ENCODE measurements around the gene PTPRN2. TPM values are rescaled to one million over a fixed set of nuclear protein-coding genes. Genes with fewer than 3 reads are reported as not detected.

PTPRN2 gene
- total RNA-seq, 2 donors from 2014 or later = 0.72 to 0.79 TPM

GRCh38 chr7:157604661-157605381, 982.8 kb downstream of the PTPRN2 start:
- DNase-seq (no peak), ATAC-seq (replicated peaks in 1 of 2) (no peak)
- Mint-ChIP-seq H3K9me3 (no peaks in the 10 kb centered on the region), H3K27me3 (ENCODE audit: low read depth) (no peaks in the 10 kb centered on the region), H3K4me3 (no peak overlapping the region), H3K27ac (no peak overlapping the region), H3K36me3 (ENCODE audit: insufficient read depth in 2 of 2) (no peaks in the 10 kb centered on the region), H3K4me1 (ENCODE audit: low read depth) (peaks cover 4% of the 10 kb centered on the region)

- Mint-ChIP-seq H3K9me3 (no peaks in the 10 kb centered on the region), H3K36me3 (ENCODE audit: insufficient read depth in 2 of 2) (no peaks in the 10 kb centered on the region), H3K27ac (no peak overlapping the region), H3K4me1 (ENCODE audit: low read depth) (peaks cover 4% of the 10 kb centered on the region), H3K27me3 (ENCODE audit: low read depth) (no peaks in the 10 kb centered on the region), H3K4me3 (no peak overlapping the region)
- ATAC-seq (replicated peaks in 1 of 2) (no peak), DNase-seq (no peak)
These were observed 983.9 kb downstream of the PTPRN2 start for GRCh38 chr7:157603716-157604115.

GRCh38 chr7:157603005-157603404, 984.6 kb downstream of the PTPRN2 start:
- Mint-ChIP-seq H3K9me3 (no peaks in the 10 kb centered on the region), H3K27ac (no peak overlapping the region), H3K4me1 (ENCODE audit: low read depth) (peaks cover 4% of the 10 kb centered on the region), H3K36me3 (ENCODE audit: insufficient read depth in 2 of 2) (no peaks in the 10 kb centered on the region), H3K27me3 (ENCODE audit: low read depth) (no peaks in the 10 kb centered on the region), H3K4me3 (no peak overlapping the region)
- ATAC-seq (replicated peaks in 1 of 2) = no peak
- no peak for DNase-seq

- H3K9me3 Mint-ChIP-seq = no peaks in the 10 kb centered on the region
- ATAC-seq (replicated peaks in 1 of 2) (no peak), DNase-seq (no peak)
- no peak overlapping the region for H3K4me3 Mint-ChIP-seq
- no peak overlapping the region for H3K27ac Mint-ChIP-seq
- peaks cover 4% of the 10 kb centered on the region for H3K4me1 Mint-ChIP-seq (ENCODE audit: low read depth)
- no peaks in the 10 kb centered on the region for H3K36me3 Mint-ChIP-seq (ENCODE audit: insufficient read depth in 2 of 2)
- H3K27me3 Mint-ChIP-seq (ENCODE audit: low read depth) = no peaks in the 10 kb centered on the region
These were observed 985.0 kb downstream of the PTPRN2 start for GRCh38 chr7:157602581-157602980.

- Mint-ChIP-seq H3K4me3 (no peak overlapping the region), H3K27ac (no peak overlapping the region), H3K27me3 (ENCODE audit: low read depth) (no peaks in the 10 kb centered on the region), H3K9me3 (no peaks in the 10 kb centered on the region), H3K4me1 (ENCODE audit: low read depth) (peaks cover 4% of the 10 kb centered on the region), H3K36me3 (ENCODE audit: insufficient read depth in 2 of 2) (no peaks in the 10 kb centered on the region)
- no peak for DNase-seq
- no peak for ATAC-seq (replicated peaks in 1 of 2)
These were observed 985.5 kb downstream of the PTPRN2 start for GRCh38 chr7:157602156-157602555.

GRCh38 chr7:157601530-157601929, 986.1 kb downstream of the PTPRN2 start:
- Mint-ChIP-seq H3K27ac (no peak overlapping the region), H3K27me3 (ENCODE audit: low read depth) (no peaks in the 10 kb centered on the region), H3K4me1 (ENCODE audit: low read depth) (peaks cover 4% of the 10 kb centered on the region), H3K4me3 (no peak overlapping the region), H3K9me3 (no peaks in the 10 kb centered on the region), H3K36me3 (ENCODE audit: insufficient read depth in 2 of 2) (no peaks in the 10 kb centered on the region)
- DNase-seq (no peak), ATAC-seq (replicated peaks in 1 of 2) (no peak)

- Mint-ChIP-seq H3K36me3 (ENCODE audit: insufficient read depth in 2 of 2) (no peaks in the 10 kb centered on the region), H3K4me1 (ENCODE audit: low read depth) (peaks cover 2% of the 10 kb centered on the region), H3K4me3 (no peak overlapping the region), H3K9me3 (no peaks in the 10 kb centered on the region), H3K27me3 (ENCODE audit: low read depth) (no peaks in the 10 kb centered on the region), H3K27ac (no peak overlapping the region)
- DNase-seq (no peak), ATAC-seq (replicated peaks in 1 of 2) (no peak)
These were observed 988.1 kb downstream of the PTPRN2 start for GRCh38 chr7:157599491-157599890.

- H3K4me1 Mint-ChIP-seq (ENCODE audit: low read depth) = no peaks in the 10 kb centered on the region
- H3K9me3 Mint-ChIP-seq = no peaks in the 10 kb centered on the region
- DNase-seq = no peak
These were observed 990.1 kb downstream of the PTPRN2 start for GRCh38 chr7:157597562-157597961.

GRCh38 chr7:157596881-157597280, 990.7 kb downstream of the PTPRN2 start:
- ATAC-seq (replicated peaks in 1 of 2) = no peak
- Mint-ChIP-seq H3K4me1 (ENCODE audit: low read depth) (no peaks in the 10 kb centered on the region), H3K27ac (no peak overlapping the region), H3K4me3 (no peak overlapping the region), H3K36me3 (ENCODE audit: insufficient read depth in 2 of 2) (no peaks in the 10 kb centered on the region), H3K9me3 (no peaks in the 10 kb centered on the region), H3K27me3 (ENCODE audit: low read depth) (no peaks in the 10 kb centered on the region)
- DNase-seq = no peak

More at GRCh38 chr7:157597562-157597961, 990.1 kb downstream of the PTPRN2 start:
- Mint-ChIP-seq H3K4me3 (no peak overlapping the region), H3K27me3 (ENCODE audit: low read depth) (no peaks in the 10 kb centered on the region), H3K36me3 (ENCODE audit: insufficient read depth in 2 of 2) (no peaks in the 10 kb centered on the region), H3K27ac (no peak overlapping the region)
- no peak for ATAC-seq (replicated peaks in 1 of 2)

- no peaks in the 10 kb centered on the region for H3K9me3 Mint-ChIP-seq
- DNase-seq (no peak), ATAC-seq (replicated peaks in 1 of 2) (no peak)
- no peaks in the 10 kb centered on the region for H3K27me3 Mint-ChIP-seq (ENCODE audit: low read depth)
- no peaks in the 10 kb centered on the region for H3K4me1 Mint-ChIP-seq (ENCODE audit: low read depth)
- no peak overlapping the region for H3K27ac Mint-ChIP-seq
- H3K36me3 Mint-ChIP-seq (ENCODE audit: insufficient read depth in 2 of 2) = no peaks in the 10 kb centered on the region
- H3K4me3 Mint-ChIP-seq = no peak overlapping the region
These were observed 991.2 kb downstream of the PTPRN2 start for GRCh38 chr7:157596471-157596870.

GRCh38 chr7:157596026-157596425, 991.6 kb downstream of the PTPRN2 start:
- H3K36me3 Mint-ChIP-seq (ENCODE audit: insufficient read depth in 2 of 2) = no peaks in the 10 kb centered on the region
- no peak for DNase-seq
- no peaks in the 10 kb centered on the region for H3K9me3 Mint-ChIP-seq
- no peaks in the 10 kb centered on the region for H3K27me3 Mint-ChIP-seq (ENCODE audit: low read depth)
- no peak for ATAC-seq (replicated peaks in 1 of 2)
- H3K4me1 Mint-ChIP-seq (ENCODE audit: low read depth) = no peaks in the 10 kb centered on the region
- no peak overlapping the region for H3K27ac Mint-ChIP-seq
- H3K4me3 Mint-ChIP-seq = no peak overlapping the region

- H3K4me3 Mint-ChIP-seq = no peak overlapping the region
- ATAC-seq (replicated peaks in 1 of 2) (no peak), DNase-seq (no peak)
- H3K27ac Mint-ChIP-seq = no peak overlapping the region
- no peaks in the 10 kb centered on the region for H3K9me3 Mint-ChIP-seq
- H3K4me1 Mint-ChIP-seq (ENCODE audit: low read depth) = no peaks in the 10 kb centered on the region
- H3K27me3 Mint-ChIP-seq (ENCODE audit: low read depth) = no peaks in the 10 kb centered on the region
- H3K36me3 Mint-ChIP-seq (ENCODE audit: insufficient read depth in 2 of 2) = no peaks in the 10 kb centered on the region
These were observed 992.4 kb downstream of the PTPRN2 start for GRCh38 chr7:157595086-157595855.

- Mint-ChIP-seq H3K27me3 (ENCODE audit: low read depth) (no peaks in the 10 kb centered on the region), H3K4me1 (ENCODE audit: low read depth) (no peaks in the 10 kb centered on the region), H3K36me3 (ENCODE audit: insufficient read depth in 2 of 2) (no peaks in the 10 kb centered on the region), H3K27ac (no peak overlapping the region), H3K9me3 (no peaks in the 10 kb centered on the region), H3K4me3 (no peak overlapping the region)
- DNase-seq (no peak), ATAC-seq (replicated peaks in 1 of 2) (no peak)
These were observed 993.3 kb downstream of the PTPRN2 start for GRCh38 chr7:157594306-157594705.
